ENCODE measurements around the gene NR2F2. TPM values are rescaled to one million over a fixed set of nuclear protein-coding genes. Genes with fewer than 3 reads are reported as not detected.

Gene NR2F2
- total and polyA plus RNA-seq, 2 experiments from 2014 or later, result 0.16 TPM; not detected in 1

- H4K20me1 ChIP-seq (replicated peaks; ENCODE audit: insufficient read depth), result peaks cover 32% of the 10 kb centered on the region
- H3F3A ChIP-seq (replicated peaks; ENCODE audit: low read depth), result peaks cover 30% of the 10 kb centered on the region
- no peak overlapping the region for H3K27ac ChIP-seq (ENCODE audit: low read depth)
- no peaks in the 10 kb centered on the region for H3K9me2 ChIP-seq (ENCODE audit: insufficient read depth)
- Mint-ChIP-seq H3K4me1 (peaks cover 63% of the 10 kb centered on the region), H3K4me3 (no peak overlapping the region), H3K36me3 (ENCODE audit: low read depth) (no peaks in the 10 kb centered on the region; the same call in 2 of the 3 replicates), H3K27me3 (ENCODE audit: insufficient read depth, low read depth, poor library complexity) (no peaks in the 10 kb centered on the region), H3K9me3 (peaks cover 5% of the 10 kb centered on the region; the same call in 2 of the 3 replicates), H3K27ac (no peak overlapping the region)
- H3K4me3 ChIP-seq, result no peak overlapping the region
- H3K36me3 ChIP-seq (ENCODE audit: insufficient read depth), result no peaks in the 10 kb centered on the region
- peak overlapping the region; percentile 71 for H3K4me2 ChIP-seq
- no peak overlapping the region for H2AFZ ChIP-seq
- TF ChIP-seq EZH2 (IDR thresholded peaks at IDR 0.05; ENCODE audit: low read depth, unreplicated experiment) (peak; percentile 58), STAT1 (IDR thresholded peaks at IDR 0.05; ENCODE audit: unreplicated experiment) (no peak)
- ATAC-seq (no peak), DNase-seq (ENCODE audit: low spot score) (peak; percentile 18)
- H3K4me1 ChIP-seq (ENCODE audit: insufficient read depth), result peaks cover 58% of the 10 kb centered on the region
- H3K27me3 ChIP-seq (ENCODE audit: insufficient read depth), result peaks cover 100% of the 10 kb centered on the region
- no peaks in the 10 kb centered on the region for H3K79me2 ChIP-seq (replicated peaks; ENCODE audit: insufficient read depth)
These were observed 33.2 kb downstream of the NR2F2 start for GRCh38 chr15:96363707-96364106.

GRCh38 chr15:96365781-96366525 lies 35.5 kb downstream of the NR2F2 start:
- H3K4me1 Mint-ChIP-seq, result peaks cover 64% of the 10 kb centered on the region
- H3K27ac ChIP-seq (ENCODE audit: low read depth), result no peak overlapping the region
- no peaks in the 10 kb centered on the region for H3K27me3 Mint-ChIP-seq (ENCODE audit: insufficient read depth, low read depth, poor library complexity)
- peaks cover 100% of the 10 kb centered on the region for H3K27me3 ChIP-seq (ENCODE audit: insufficient read depth)
- 0 out of 2 replicates have a peak overlapping the region, but pooled peaks have one; percentile 26 for H3K4me3 ChIP-seq
- no peak overlapping the region for H3K27ac Mint-ChIP-seq
- H3K4me1 ChIP-seq (ENCODE audit: insufficient read depth), result peaks cover 63% of the 10 kb centered on the region
- H3K9me2 ChIP-seq (ENCODE audit: insufficient read depth), result no peaks in the 10 kb centered on the region
- peaks cover 35% of the 10 kb centered on the region for H3F3A ChIP-seq (replicated peaks; ENCODE audit: low read depth)
- peaks cover 37% of the 10 kb centered on the region for H4K20me1 ChIP-seq (replicated peaks; ENCODE audit: insufficient read depth)
- H3K36me3 ChIP-seq (ENCODE audit: insufficient read depth), result no peaks in the 10 kb centered on the region
- H3K4me2 ChIP-seq, result peak overlapping the region; percentile 74
- peak; percentile 92 for TF ChIP-seq EZH2 (IDR thresholded peaks at IDR 0.05; ENCODE audit: low read depth, unreplicated experiment)
- TF ChIP-seq EZH2phosphoT487 (IDR thresholded peaks at IDR 0.05; ENCODE audit: unreplicated experiment), result peak; percentile 83
- TF ChIP-seq ZNF331 (CRISPR knock-in tag; IDR thresholded peaks at IDR 0.05; ENCODE audit: low read depth), result no peak
- TF ChIP-seq POLR2AphosphoS5 (IDR thresholded peaks at IDR 0.05; ENCODE audit: low read depth), result no peak
- H3K36me3 Mint-ChIP-seq (ENCODE audit: low read depth), result peaks cover 2% of the 10 kb centered on the region; the same call in 2 of the 3 replicates
- no peak overlapping the region for H2AFZ ChIP-seq
- DNase-seq (ENCODE audit: low spot score) (peak; percentile 79), ATAC-seq (peak; percentile 6; the same call in 2 of the 3 replicates)
- H3K9me3 Mint-ChIP-seq, result peaks cover 5% of the 10 kb centered on the region; the same call in 2 of the 3 replicates
- no peaks in the 10 kb centered on the region for H3K79me2 ChIP-seq (replicated peaks; ENCODE audit: insufficient read depth)
- H3K4me3 Mint-ChIP-seq, result peak overlapping the region; percentile 39; the same call in 1 of the 3 replicates

- H3K27ac ChIP-seq (ENCODE audit: low read depth), result no peak overlapping the region
- DNase-seq (ENCODE audit: low spot score) (peak; percentile 60), ATAC-seq (peak; percentile 40)
- H3K4me3 ChIP-seq, result 0 out of 2 replicates have a peak overlapping the region, but pooled peaks have one; percentile 26
- no peak overlapping the region for H2AFZ ChIP-seq
- Mint-ChIP-seq H3K4me1 (peaks cover 62% of the 10 kb centered on the region), H3K27ac (no peak overlapping the region), H3K27me3 (ENCODE audit: insufficient read depth, low read depth, poor library complexity) (peaks cover 3% of the 10 kb centered on the region), H3K4me3 (no peak overlapping the region), H3K36me3 (ENCODE audit: low read depth) (peaks cover 2% of the 10 kb centered on the region; the same call in 2 of the 3 replicates), H3K9me3 (peaks cover 5% of the 10 kb centered on the region; the same call in 2 of the 3 replicates)
- H3K4me1 ChIP-seq (ENCODE audit: insufficient read depth), result peaks cover 59% of the 10 kb centered on the region
- no peaks in the 10 kb centered on the region for H3K36me3 ChIP-seq (ENCODE audit: insufficient read depth)
- H4K20me1 ChIP-seq (replicated peaks; ENCODE audit: insufficient read depth), result peaks cover 37% of the 10 kb centered on the region
- peaks cover 35% of the 10 kb centered on the region for H3F3A ChIP-seq (replicated peaks; ENCODE audit: low read depth)
- H3K27me3 ChIP-seq (ENCODE audit: insufficient read depth), result peaks cover 100% of the 10 kb centered on the region
- H3K79me2 ChIP-seq (replicated peaks; ENCODE audit: insufficient read depth), result no peaks in the 10 kb centered on the region
- no peak for TF ChIP-seq STAT1 (IDR thresholded peaks at IDR 0.05; ENCODE audit: unreplicated experiment)
- no peak for TF ChIP-seq POLR2AphosphoS5 (IDR thresholded peaks at IDR 0.05; ENCODE audit: low read depth)
- peak; percentile 11 for TF ChIP-seq EZH2 (IDR thresholded peaks at IDR 0.05; ENCODE audit: low read depth, unreplicated experiment)
- TF ChIP-seq ZNF462 (CRISPR knock-in tag; IDR thresholded peaks at IDR 0.05), result no peak
- H3K9me2 ChIP-seq (ENCODE audit: insufficient read depth), result no peaks in the 10 kb centered on the region
- peak overlapping the region; percentile 74 for H3K4me2 ChIP-seq
These were observed 36.0 kb downstream of the NR2F2 start for GRCh38 chr15:96366526-96366877.
